ENCODE data around the gene DDX18.

GRCh38 chr2:117786520-117786919, 28.0 kb upstream of the DDX18 start:
- TF ChIP-seq CTCF (optimal IDR thresholded peaks at IDR 0.05 in 1 of 3, IDR thresholded peaks at IDR 0.05 in 1 of 3, conservative IDR thresholded peaks at IDR 0.05 in 1 of 3; ENCODE audit: extremely low read depth in 1 of 3, insufficient read depth in 2 of 3, low read length in 3 of 3) (no peak), EZH2 (IDR thresholded peaks at IDR 0.05; ENCODE audit: low read length) (no peak)

Measured in keratinocyte (primary cell).